HepG2 (cell line): Measurements from ENCODE around the gene ZC3H8. TPM values are rescaled to one million over a fixed set of nuclear protein-coding genes. Genes with fewer than 3 reads are reported as not detected.

ENCODE experiments used
- AHDC1 ChIP-seq: sonication (generic); formaldehyde crosslinking; IDR thresholded peaks from 2 replicates; pipeline ENCODE4 v1.5.1; 2020; ENCODE audit warnings: mild to moderate bottlenecking, missing genetic modification reagents, borderline replicate concordance
- CSRNP2 ChIP-seq: sonication (generic); formaldehyde crosslinking; conservative IDR thresholded peaks from 2 replicates; pipeline ENCODE4 v1.8.0; 2022; ENCODE audit warnings: low read depth, missing genetic modification reagents
- HHEX ChIP-seq: IDR thresholded peaks from 2 replicates; pipeline ENCODE4 v1.6.1; 2016; ENCODE audit warnings: control low read depth
- NKX3-1 ChIP-seq: sonication (generic); formaldehyde crosslinking; IDR thresholded peaks from 2 replicates; pipeline ENCODE4 v1.5.0; 2020; ENCODE audit warnings: missing genetic modification reagents
- SMARCC2 ChIP-seq: fragments of 450-650 bp; IDR thresholded peaks from 2 replicates; pipeline ENCODE4 v1.6.1; 2017; ENCODE audit warnings: antibody characterized with exemption, mild to moderate bottlenecking
- SRY ChIP-seq: sonication (generic); formaldehyde crosslinking; IDR thresholded peaks from 2 replicates; pipeline ENCODE4 v1.8.0; 2022; ENCODE audit warnings: mild to moderate bottlenecking, missing genetic modification reagents
- ZBTB39 ChIP-seq: sonication (generic); formaldehyde crosslinking; IDR thresholded peaks from 2 replicates; pipeline ENCODE4 v1.5.0; 2020; ENCODE audit warnings: missing genetic modification reagents
- ZBTB8A ChIP-seq: sonication (generic); formaldehyde crosslinking; IDR thresholded peaks from 2 replicates; pipeline ENCODE4 v1.4.0; 2020; ENCODE audit warnings: mild to moderate bottlenecking, low read depth, missing genetic modification reagents, borderline replicate concordance
- ZHX1 ChIP-seq: sonication (generic); formaldehyde crosslinking; IDR thresholded peaks from 2 replicates; pipeline ENCODE4 v1.8.1; 2022; ENCODE audit warnings: low read depth, mild to moderate bottlenecking, missing genetic modification reagents
- ZNF12 ChIP-seq: sonication (generic); formaldehyde crosslinking; IDR thresholded peaks from 2 replicates; pipeline ENCODE4 v1.5.0; 2020; ENCODE audit warnings: missing genetic modification reagents
- ZNF121 ChIP-seq: sonication (generic); formaldehyde crosslinking; IDR thresholded peaks from 2 replicates; pipeline ENCODE4 v1.5.0; 2020; ENCODE audit warnings: mild to moderate bottlenecking, missing genetic modification reagents
- ZNF317 ChIP-seq: sonication (generic); formaldehyde crosslinking; IDR thresholded peaks from 2 replicates; pipeline ENCODE4 v1.5.0; 2020; ENCODE audit warnings: mild to moderate bottlenecking, missing genetic modification reagents
- ZNF503 ChIP-seq: sonication (generic); formaldehyde crosslinking; IDR thresholded peaks from 2 replicates; pipeline ENCODE4 v1.4.0; 2020; ENCODE audit warnings: missing genetic modification reagents
- ZNF567 ChIP-seq: sonication (generic); formaldehyde crosslinking; IDR thresholded peaks from 2 replicates; pipeline ENCODE4 v1.8.1; 2023; ENCODE audit warnings: mild to moderate bottlenecking, missing genetic modification reagents, borderline replicate concordance
- polyA plus RNA-seq, 8 experiments: library from polyadenylated mRNA; depleted of rRNA in 3 of 8; stranded (reverse) in 7 of 8; unstranded in 1 of 8; fragments of >200 nt; fragmentation: Illumina TruSeq in 4 of 8; extraction: Trizol in 4 of 8; gene quantifications; 2 replicates each; pipeline versions ENCODE4 v1.2.1 to v1.2.3, GENCODE V29; 2011 to 2016; ENCODE audit warnings: low read depth in 4 of 8, missing spikeins in 1 of 8, mixed read lengths in 1 of 8; ENCODE audit not compliant: insufficient read depth in 1 of 8
- total RNA-seq, 5 experiments: library from RNA; depleted of rRNA; stranded (reverse); fragments of >200 nt; fragmentation: Illumina TruSeq; extraction: Trizol; gene quantifications; 2 replicates each; pipeline ENCODE4 v1.2.3, GENCODE V29; 2016; ENCODE audit warnings: low read depth in 1 of 5

Gene ZC3H8
- total and polyA plus RNA-seq, 2 of the 13 experiments (the other 11 are each of a cell fraction or from before 2014, with no cell fraction given): 4.5 to 17.0 TPM

- TF ChIP-seq ZHX1 (peak; percentile 98), SMARCC2 (no peak), ZBTB8A (CRISPR knock-in tag) (0 out of 2 replicates have a peak, but pooled peaks have one; percentile 48), ZNF12 (CRISPR knock-in tag) (peak; percentile 74), ZBTB39 (CRISPR knock-in tag) (0 out of 2 replicates have a peak, but pooled peaks have one; percentile 83), HHEX (CRISPR knock-in tag) (no peak), AHDC1 (CRISPR knock-in tag) (peak; percentile 78), NKX3-1 (no peak), ZNF503 (0 out of 2 replicates have a peak, but pooled peaks have one; percentile 18), ZNF567 (CRISPR knock-in tag) (peak; percentile 76; the same call in 1 of the 2 replicates), SRY (no peak), ZNF317 (CRISPR knock-in tag) (peak; percentile 95), ZNF121 (CRISPR knock-in tag) (peak; percentile 83), CSRNP2 (CRISPR knock-in tag) (peak; percentile 72)
Measured at GRCh38 chr2:112275311-112275886, 20.6 kb upstream of the ZC3H8 start, which contains the start of gene ZC3H6 (continued).
